Measurements from ENCODE around the gene TMTC1. TPM values are rescaled to one million over a fixed set of nuclear protein-coding genes. Genes with fewer than 3 reads are reported as not detected.

TMTC1 gene
- total RNA-seq, 1 donor from 2014 or later: 5.3 TPM

DNA sequence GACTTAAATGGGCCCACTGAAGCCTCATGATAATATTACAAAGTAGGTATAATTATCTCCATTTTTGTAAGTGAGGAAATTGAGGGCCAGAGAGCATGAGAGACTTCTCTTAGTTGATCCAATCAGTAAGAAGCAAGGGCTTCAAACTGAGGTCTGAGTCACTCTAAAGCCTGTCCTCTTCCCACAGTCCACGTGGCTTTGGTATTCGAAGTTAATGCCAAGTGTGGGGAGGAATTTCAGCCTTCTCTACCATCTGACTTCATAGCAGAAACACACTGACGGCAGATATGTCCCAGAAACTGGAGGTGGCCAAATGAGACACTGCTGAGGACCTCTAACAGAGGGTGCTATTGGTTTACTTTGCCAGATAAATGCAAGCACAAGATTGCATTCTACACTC is 171.8 kb downstream of the TMTC1 start:
- ATAC-seq: no peak

GRCh38 chr12:29610473-29611170 is 173.1 kb downstream of the TMTC1 start:
- ATAC-seq: no peak

- no peak for ATAC-seq
Observed at GRCh38 chr12:29609431-29610215, 174.1 kb downstream of the TMTC1 start.

DNA sequence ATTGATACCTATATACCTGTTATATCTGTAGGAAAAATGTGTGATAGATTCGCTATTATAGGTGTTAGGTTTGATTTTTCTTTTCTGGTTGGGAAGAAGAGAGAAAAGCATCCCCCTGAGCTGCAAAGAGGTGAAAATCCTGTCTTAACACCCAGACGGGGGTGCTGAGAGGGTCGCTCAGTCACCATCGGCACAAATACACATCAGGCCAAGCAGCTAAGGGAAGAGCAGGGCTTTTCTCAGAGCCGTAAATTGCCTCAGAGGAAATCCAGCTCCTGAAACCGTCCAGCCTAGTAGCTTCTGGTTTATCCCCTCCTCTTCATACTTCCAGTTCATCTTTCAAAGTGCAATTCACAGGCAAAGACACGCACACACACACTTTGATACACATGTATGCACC is 175.2 kb downstream of the TMTC1 start:
- ATAC-seq: no peak

DNA sequence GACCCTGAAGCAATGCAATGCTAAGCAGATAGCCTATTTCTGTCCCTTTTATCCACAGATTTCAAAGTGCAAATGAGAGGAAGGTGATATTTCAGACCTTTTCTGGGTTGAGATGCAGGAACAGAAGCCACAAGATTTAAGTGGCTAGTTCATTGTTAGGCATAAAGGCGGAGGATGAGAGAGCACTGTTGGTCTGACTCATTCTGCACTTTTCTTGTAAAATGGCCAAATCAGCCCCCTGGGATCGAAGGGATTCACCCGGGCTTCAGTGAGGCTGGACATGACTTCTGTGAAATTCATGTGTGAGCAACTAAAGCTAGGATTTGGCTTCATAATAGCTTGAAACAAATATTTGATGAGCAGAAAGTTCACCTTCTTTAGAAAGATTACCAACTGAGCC is 184.4 kb downstream of the TMTC1 start:
- ATAC-seq: no peak

GRCh38 chr12:29595071-29595755 is 188.5 kb downstream of the TMTC1 start:
- ATAC-seq: no peak

- no peak for ATAC-seq
Observed at GRCh38 chr12:29593001-29593400, 190.7 kb downstream of the TMTC1 start.

DNA sequence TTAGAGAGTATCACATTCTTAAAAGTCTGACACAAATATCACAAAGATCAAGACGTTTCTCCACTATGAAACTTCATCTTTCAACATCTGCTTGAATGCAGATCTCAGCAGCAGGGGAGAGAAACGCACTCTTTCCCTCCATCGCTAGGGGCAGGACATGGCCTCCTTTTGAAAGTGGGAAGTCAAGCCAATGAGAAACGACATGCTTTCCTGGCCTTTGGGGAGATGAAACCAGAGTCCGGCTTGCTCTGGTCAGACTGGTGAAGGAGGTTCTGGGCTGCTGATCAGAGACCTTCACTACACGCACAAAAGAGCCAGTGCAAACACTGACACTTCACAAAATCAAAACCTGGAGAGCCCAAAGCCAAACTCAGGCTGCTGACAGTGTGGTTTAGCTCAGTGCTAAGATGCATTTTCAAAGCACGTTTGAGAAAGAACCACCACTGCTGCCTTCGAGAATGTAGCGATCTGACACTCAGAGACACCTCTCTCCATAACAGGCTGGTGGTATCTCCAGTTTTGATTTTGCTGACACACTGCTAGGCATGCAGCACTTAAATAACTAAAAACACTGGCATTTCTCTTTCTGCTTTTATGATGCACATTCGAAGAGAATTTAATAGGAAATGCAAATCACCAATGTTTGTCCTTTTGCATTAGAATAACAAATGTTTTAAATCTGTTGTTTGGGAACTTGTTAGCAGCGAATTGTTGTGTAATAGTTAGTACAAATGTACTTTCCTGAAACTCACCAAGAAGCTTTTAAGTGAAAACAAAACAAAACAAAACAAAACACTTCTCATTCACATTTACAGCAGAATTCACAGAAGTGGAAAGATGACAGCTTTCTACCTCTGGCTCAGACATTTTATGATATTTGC is 192.4 kb downstream of the TMTC1 start:
- no peak for ATAC-seq

- ATAC-seq: no peak
Observed at GRCh38 chr12:29589851-29590250, 193.9 kb downstream of the TMTC1 start.

- no peak for ATAC-seq
Observed at GRCh38 chr12:29589286-29589820, 194.4 kb downstream of the TMTC1 start.

GRCh38 chr12:29582677-29583272 is 201.0 kb downstream of the TMTC1 start:
- no peak for ATAC-seq

DNA sequence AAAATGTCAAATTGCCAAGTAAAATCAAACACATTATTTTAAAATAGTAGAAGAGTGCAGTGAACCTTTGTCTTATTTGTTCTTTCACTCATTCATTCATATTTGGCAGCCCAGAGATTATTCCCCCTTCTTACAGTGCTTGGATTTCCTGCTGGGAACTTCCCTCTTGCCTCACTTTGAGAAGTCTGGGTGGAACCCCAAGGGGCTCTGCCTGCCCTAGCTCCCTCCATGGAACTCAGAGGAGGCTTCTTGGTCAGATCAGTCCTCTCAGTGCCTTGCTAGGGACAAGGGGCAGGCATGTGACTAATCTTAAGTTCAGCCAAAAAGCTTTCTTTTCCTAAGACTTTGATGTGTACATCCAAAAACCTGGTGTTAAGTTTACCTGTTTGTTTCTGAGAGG is 201.6 kb downstream of the TMTC1 start:
- ATAC-seq: no peak

DNA sequence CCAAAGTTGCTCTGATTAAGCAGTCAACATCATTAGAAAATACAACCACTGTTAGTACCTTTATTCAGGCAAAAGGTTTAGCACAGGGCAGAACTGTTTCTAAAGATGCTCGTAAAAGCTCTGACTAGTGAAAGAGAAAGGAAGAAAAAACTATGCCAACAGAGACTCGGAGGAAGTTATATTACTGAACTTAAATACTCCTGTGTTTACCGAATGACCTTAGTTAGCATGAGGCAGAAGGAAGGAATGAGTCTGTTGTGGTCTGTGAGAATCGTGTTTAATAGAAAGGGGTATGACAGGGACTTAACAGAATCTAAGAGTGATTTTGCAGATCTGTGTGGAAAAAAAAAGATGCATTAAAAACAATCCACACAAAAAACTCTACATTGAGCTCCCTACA is 202.1 kb downstream of the TMTC1 start:
- ATAC-seq: no peak

GRCh38 chr12:29580971-29581370 is 202.8 kb downstream of the TMTC1 start:
- no peak for ATAC-seq

DNA sequence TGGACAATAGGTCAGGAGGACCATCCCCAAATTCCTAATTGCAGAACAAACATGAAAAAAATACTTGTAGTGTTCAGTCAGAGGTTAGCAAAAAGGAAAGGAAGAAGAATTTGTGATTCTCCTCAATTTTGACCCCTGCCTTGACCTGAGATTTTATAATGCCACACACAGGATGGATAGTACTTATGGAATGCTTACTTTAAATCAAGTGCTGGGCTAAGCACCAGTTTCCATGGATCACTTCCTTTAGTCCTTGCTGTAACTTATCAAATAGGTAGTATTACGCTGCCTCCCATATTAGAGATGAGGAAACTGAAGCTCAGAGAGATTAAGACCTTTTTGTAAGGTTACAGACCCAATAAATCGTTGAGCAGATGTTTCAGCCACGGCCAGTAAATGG is 205.0 kb downstream of the TMTC1 start:
- no peak for ATAC-seq

DNA sequence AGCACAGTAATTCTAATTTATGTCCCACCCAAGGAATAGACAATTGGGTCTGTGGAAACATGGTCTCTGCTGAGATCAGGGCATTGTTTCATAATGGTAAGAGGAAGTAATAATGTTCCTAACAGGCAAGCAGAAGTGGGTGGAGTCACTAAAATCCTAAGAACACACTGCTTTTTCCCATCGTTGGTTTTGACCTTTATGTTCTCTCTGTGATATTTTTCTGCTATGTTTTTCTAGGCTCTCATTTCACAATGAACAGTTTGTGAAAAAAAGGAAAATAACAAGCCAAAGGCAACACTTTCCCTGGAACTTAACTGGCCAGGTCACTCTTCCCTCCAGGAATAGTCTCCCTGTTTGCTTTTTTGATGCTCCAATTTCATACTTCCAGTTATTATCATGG is 205.7 kb downstream of the TMTC1 start:
- ATAC-seq: no peak

GRCh38 chr12:29574500-29574899 is 209.2 kb downstream of the TMTC1 start:
- peak; percentile 76 for ATAC-seq

DNA sequence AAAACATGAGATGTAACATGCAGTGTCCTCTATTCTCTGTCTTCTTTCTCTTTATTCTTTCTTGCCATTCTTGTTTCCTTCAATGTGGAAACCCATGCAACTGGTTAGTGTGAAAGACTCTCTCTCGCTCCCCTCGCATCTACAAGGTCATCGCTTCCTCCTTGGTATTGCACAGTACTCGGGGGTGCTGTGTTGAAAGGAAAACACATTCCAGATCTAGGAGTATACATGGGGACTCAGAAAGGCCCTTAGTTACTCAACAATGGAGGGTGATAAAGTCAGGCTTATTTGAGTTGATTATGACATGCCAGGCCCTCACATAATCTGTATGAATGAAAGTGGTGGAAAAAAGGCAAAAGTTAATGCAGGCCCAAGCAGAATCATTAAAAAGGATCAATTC is 210.8 kb downstream of the TMTC1 start:
- no peak for ATAC-seq

DNA sequence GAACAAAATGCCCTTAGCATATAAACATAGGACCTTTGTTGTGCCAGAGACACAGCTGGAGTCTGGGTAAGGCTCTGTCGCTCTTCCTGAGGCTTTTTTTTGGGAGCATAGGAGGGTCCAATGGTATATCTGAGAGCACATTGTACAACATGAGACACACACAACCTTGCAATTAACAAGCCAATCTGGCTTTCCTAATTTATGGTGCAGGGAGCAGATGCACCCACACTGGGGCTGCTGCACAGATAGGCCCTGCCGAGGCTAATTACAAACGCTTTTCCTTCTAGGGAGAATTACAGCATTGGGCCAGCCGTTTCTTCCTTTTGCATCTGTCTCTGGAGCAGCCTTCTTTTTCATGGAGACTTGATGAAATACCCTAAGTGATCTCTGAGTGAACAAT is 211.3 kb downstream of the TMTC1 start:
- no peak for ATAC-seq

DNA sequence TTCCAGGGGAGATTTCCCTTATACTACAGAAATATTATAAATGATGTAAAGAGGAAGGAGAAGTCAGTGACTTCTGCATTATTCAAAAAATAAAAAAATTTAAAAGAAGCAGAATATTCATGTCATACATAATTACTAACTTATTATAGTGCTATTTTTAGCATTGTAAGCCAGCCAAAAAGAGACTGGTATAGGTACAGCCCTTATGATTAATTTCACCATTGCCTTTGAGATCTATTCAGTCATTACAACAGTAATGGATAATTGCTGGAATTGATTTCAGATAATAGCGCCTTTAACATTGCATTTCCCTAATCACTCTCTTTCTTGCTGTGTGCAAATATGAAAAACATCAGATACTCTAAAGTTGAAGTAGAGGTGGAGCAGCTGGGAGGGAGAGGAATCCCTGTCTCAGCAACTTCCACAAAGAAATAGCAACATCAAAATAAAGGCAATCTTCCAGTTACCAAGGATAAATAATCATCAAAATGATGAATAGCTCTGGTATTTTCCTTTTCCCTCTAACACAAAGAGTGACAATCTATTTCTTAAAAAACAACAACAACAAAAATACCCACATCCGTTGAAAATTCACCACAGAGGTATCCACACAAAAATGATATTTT is 214.5 kb downstream of the TMTC1 start:
- no peak for ATAC-seq

DNA sequence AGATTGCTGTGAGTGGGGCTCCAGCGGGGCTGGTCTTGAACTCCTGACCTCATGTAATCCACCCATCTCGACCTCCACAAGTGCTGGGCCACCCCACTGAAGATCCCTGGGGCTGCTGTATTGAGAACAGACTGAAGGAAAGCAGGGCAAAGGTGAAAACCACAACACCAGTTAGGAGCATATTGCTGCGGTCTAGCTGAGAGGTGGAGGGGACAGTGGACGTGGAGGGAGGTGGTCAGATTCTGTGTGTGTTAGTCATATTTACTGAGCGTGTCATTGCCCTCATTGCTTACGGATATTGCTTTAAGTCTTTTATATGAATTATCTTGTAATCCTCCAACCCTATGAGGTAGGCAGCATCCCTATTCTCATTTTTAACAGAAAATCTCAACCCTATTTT is 217.3 kb downstream of the TMTC1 start:
- no peak for ATAC-seq

DNA sequence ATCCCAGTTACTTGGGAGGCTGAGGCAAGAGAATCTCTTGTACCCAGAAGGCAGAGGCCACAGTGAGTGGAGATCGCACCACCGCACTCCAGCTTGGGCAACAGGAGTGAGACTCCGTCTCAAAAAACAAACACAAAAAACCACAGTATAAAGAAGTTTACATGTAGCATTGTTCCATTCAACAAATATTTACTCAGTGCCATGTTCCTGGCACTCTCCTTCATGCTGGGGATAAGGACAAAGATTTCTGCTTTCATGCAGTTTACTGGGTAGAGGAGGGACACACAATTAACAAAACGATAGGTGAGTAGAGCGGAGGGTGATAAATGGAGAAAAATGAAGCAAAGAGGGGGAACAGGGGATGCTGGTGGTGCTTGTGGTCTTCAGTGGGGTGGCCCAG is 218.0 kb downstream of the TMTC1 start:
- ATAC-seq: no peak

Measured in esophagus mucosa (tissue), 1 donor.